Measurements from ENCODE around the gene PARN.

PARN gene

GRCh38 chr16:14632693-14633569 is 2.9 kb upstream of the PARN start, which contains the start of gene BFAR (continued):
- TF ChIP-seq ZNF23 (tag by site-specific recombination; IDR thresholded peaks at IDR 0.05; ENCODE audit: borderline replicate concordance) (no peak), ZNF560 (tag by site-specific recombination; IDR thresholded peaks at IDR 0.05; ENCODE audit: borderline replicate concordance) (no peak), ZNF843 (tag by site-specific recombination; IDR thresholded peaks at IDR 0.05) (0 out of 2 replicates have a peak, but pooled peaks have one; percentile 10), ZNF830 (tag by site-specific recombination; IDR thresholded peaks at IDR 0.05; ENCODE audit: low read depth) (no peak), KLF17 (tag by site-specific recombination; IDR thresholded peaks at IDR 0.05) (peak; percentile 88), ZBTB20 (tag by site-specific recombination; IDR thresholded peaks at IDR 0.05) (peak; percentile 87), ZNF26 (tag by site-specific recombination; IDR thresholded peaks at IDR 0.05) (no peak), ZBTB7A (tag by site-specific recombination; IDR thresholded peaks at IDR 0.05; ENCODE audit: low read depth) (peak; percentile 90), ZSCAN4 (tag by site-specific recombination; IDR thresholded peaks at IDR 0.05) (no peak), ZNF114 (tag by site-specific recombination; IDR thresholded peaks at IDR 0.05) (no peak), ZNF157 (tag by site-specific recombination; IDR thresholded peaks at IDR 0.05) (no peak), ZNF311 (tag by site-specific recombination; IDR thresholded peaks at IDR 0.05; ENCODE audit: borderline replicate concordance) (no peak), ZNF76 (tag by site-specific recombination; IDR thresholded peaks at IDR 0.05; ENCODE audit: borderline replicate concordance, low read depth) (0 out of 2 replicates have a peak, but pooled peaks have one; percentile 38), ZNF138 (tag by site-specific recombination; IDR thresholded peaks at IDR 0.05; ENCODE audit: borderline replicate concordance) (no peak; the same call in 1 of the 2 replicates), ZBTB8A (tag by site-specific recombination; IDR thresholded peaks at IDR 0.05) (no peak), ZNF704 (tag by site-specific recombination; IDR thresholded peaks at IDR 0.05) (no peak), YY2 (tag by site-specific recombination; IDR thresholded peaks at IDR 0.05) (no peak), INSM2 (tag by site-specific recombination; IDR thresholded peaks at IDR 0.05) (no peak; the same call in 1 of the 2 replicates), SP2 (tag by site-specific recombination; IDR thresholded peaks at IDR 0.05) (peak; percentile 92), ZNF416 (tag by site-specific recombination; IDR thresholded peaks at IDR 0.05) (no peak), ZNF37A (tag by site-specific recombination; IDR thresholded peaks at IDR 0.05) (no peak), BCL11A (tag by site-specific recombination; IDR thresholded peaks at IDR 0.05; ENCODE audit: low read depth) (0 out of 2 replicates have a peak, but pooled peaks have one; percentile 27), ZNF549 (tag by site-specific recombination; IDR thresholded peaks at IDR 0.05) (no peak), ZBTB11 (tag by site-specific recombination; conservative IDR thresholded peaks at IDR 0.05; ENCODE audit: low read depth) (peak; percentile 93), ZNF629 (tag by site-specific recombination; IDR thresholded peaks at IDR 0.05) (peak; percentile 88), ZBTB26 (tag by site-specific recombination; optimal IDR thresholded peaks at IDR 0.05) (peak; percentile 63), ZBTB48 (tag by site-specific recombination; IDR thresholded peaks at IDR 0.05) (no peak), ZBTB17 (tag by site-specific recombination; IDR thresholded peaks at IDR 0.05) (0 out of 2 replicates have a peak, but pooled peaks have one; percentile 2)

Measured in HEK293 (cell line).